Measurements from ENCODE around the gene TGFBR3. TPM values are rescaled to one million over a fixed set of nuclear protein-coding genes. Genes with fewer than 3 reads are reported as not detected.

Gene TGFBR3
- total RNA-seq (10 to 100 TPM; 11.9 to 36.7 (median 26.4) TPM), polyA plus RNA-seq (10 to 100 TPM in 1 of 2 donors, 1 to 10 TPM in 1; 6.6 to 11.2 TPM)
- long read RNA-seq, donor 1, partial matches to known transcripts, result 3 of 12 reads
- long read RNA-seq, donor 1, other reads (novel, unspliced or antisense), result 8 of 12 reads
- long read RNA-seq, donor 2, full-length matches to known transcripts, result 4 of 16 reads
- long read RNA-seq, donor 2, partial matches to known transcripts, result 7 of 16 reads
- long read RNA-seq, donor 2, other reads (novel, unspliced or antisense), result 5 of 16 reads
- long read RNA-seq, donor 3, partial matches to known transcripts, result 17 of 28 reads
- long read RNA-seq, donor 3, other reads (novel, unspliced or antisense), result 9 of 28 reads

- peak within 1 kb of the TSS; percentile 78 to 100 (median 91) for H3K4me3 ChIP-seq
- no peaks in the 10 kb centered on the region for H3K36me3 ChIP-seq
- DNase-seq (peak; percentile 94 to 96), ATAC-seq (peak; percentile 94 to 98 (median 97))
- TF ChIP-seq CTCF (IDR thresholded peaks at IDR 0.05), result peak; percentile 20 to 74 (median 56)
- 0% methylated on average over 84 to 92 of the region's 92 CpGs for WGBS, 2 donors
- peak within 1 kb of the TSS; percentile 88 to 98 (median 92) for H3K27ac ChIP-seq
- intact Hi-C loops (cut with DNase I), result loop anchor here in 8 of 10 donors (2.0 to 10.0 kb wide), 12 partner anchors 39 to 331 kb away; no protein-coding TSS in a partner anchor
- no peaks in the 10 kb centered on the region for H3K9me3 ChIP-seq
- H3K4me1 ChIP-seq, result peaks cover 0 to 52% (median 27%) of the 10 kb centered on the region in 9 donors
- peaks cover 0 to 44% (median 0%) of the 10 kb centered on the region in 7 donors for H3K27me3 ChIP-seq
Measured at GRCh38 chr1:91885716-91886506, at the start of gene TGFBR3. Gene TGFBR3, minus strand, starts transcription at chr1:91886151. Its CDS starts 24,620 bp downstream, at chr1:91861531.

GRCh38 chr1:91929250-91929649, 43.3 kb upstream of the TGFBR3 start:
- peak in 1 of 2 donors; percentile 23 for DNase-seq
- peak in 2 of 8 donors; percentile 43 to 70 for ATAC-seq
- H3K4me3 ChIP-seq, result no peak overlapping the region
- WGBS, 2 donors, result 13 to 14% methylated on average over 2 of the region's 2 CpGs
- intact Hi-C loops (cut with DNase I), result loop anchor here in 9 of 10 donors (2.0 to 10.0 kb wide), 4 partner anchors 417 to 647 kb away; no protein-coding TSS in a partner anchor
- peaks cover 0 to 8% (median 3%) of the 10 kb centered on the region in 9 donors for H3K4me1 ChIP-seq
- no peaks in the 10 kb centered on the region for H3K36me3 ChIP-seq
- H3K27me3 ChIP-seq, result no peaks in the 10 kb centered on the region
- TF ChIP-seq CTCF (IDR thresholded peaks at IDR 0.05), result no peak
- no peak overlapping the region for H3K27ac ChIP-seq
- no peaks in the 10 kb centered on the region for H3K9me3 ChIP-seq

GRCh38 chr1:91928026-91928425, 42.1 kb upstream of the TGFBR3 start:
- ATAC-seq, result no peak
- DNase-seq, result no peak
- Histone ChIP-seq H3K9me3 (no peaks in the 10 kb centered on the region), H3K27me3 (no peaks in the 10 kb centered on the region), H3K4me1 (peaks cover 0 to 10% (median 3%) of the 10 kb centered on the region in 9 donors), H3K36me3 (no peaks in the 10 kb centered on the region), H3K27ac (no peak overlapping the region), H3K4me3 (no peak overlapping the region)
- 98 to 99% methylated on average over 2 of the region's 2 CpGs for WGBS, 2 donors
- intact Hi-C loops (cut with DNase I), result loop anchor here in 9 of 10 donors (2.0 to 10.0 kb wide), 4 partner anchors 416 to 646 kb away; no protein-coding TSS in a partner anchor
- no peak for TF ChIP-seq CTCF (IDR thresholded peaks at IDR 0.05)
